ENCODE data around the gene SLC22A4. TPM values are rescaled to one million over a fixed set of nuclear protein-coding genes. Genes with fewer than 3 reads are reported as not detected.
A peak's percentile ranks its signal among the peaks of the same experiment; 100 is the strongest.

The SLC22A4 gene
- total and polyA plus RNA-seq, 4 donors: 0.25 to 42.2 (median 0.47) TPM

DNA sequence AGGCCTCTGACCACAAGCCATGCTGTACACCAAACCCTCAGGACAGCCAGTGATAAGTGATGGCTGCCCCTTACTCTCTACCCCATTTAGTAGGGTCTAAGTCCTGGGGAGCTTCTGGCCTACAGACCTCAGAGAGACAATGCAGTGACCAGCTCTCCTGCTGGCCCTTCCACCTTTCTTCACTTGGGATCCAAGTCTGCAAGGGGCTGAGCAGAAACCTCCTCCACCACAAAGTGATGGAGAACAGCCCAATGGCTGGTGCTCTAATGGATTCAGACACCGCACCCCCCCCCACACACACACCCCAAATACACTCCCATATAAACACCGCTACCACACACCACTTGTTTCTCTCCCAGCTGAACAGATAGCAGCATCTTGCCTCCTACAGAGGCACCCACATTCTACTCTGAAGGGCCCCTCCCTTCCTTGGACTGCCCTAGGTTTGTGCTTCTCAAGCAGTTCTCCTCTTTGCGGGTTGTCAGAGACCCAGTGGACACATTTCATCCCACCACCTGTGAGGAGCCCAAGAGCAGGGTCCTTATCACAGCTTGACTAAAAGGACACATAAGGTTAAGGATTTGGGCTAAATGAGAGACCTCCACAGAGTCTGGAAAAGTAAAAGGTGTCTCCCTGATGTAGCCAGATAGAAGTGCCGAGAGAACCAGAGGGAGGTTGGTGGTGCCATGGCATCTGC lies 38.0 kb upstream of the SLC22A4 start:
- Histone ChIP-seq H3K9me3 (ENCODE audit: control insufficient read depth in 4 of 4, low read length in 3 of 4) (no peaks in the 10 kb centered on the region), H3K9ac (ENCODE audit: low read depth in 1 of 2, low read length in 2 of 2) (no peak overlapping the region), H3K36me3 (ENCODE audit: control insufficient read depth in 4 of 4, insufficient read depth in 3 of 4, low read depth in 1 of 4, low read length in 3 of 4) (no peaks in the 10 kb centered on the region), H3K27ac (ENCODE audit: low read depth in 1 of 2, low read length in 2 of 2) (no peak overlapping the region), H3K27me3 (ENCODE audit: control insufficient read depth in 4 of 4, insufficient read depth in 4 of 4, low read length in 3 of 4) (no peaks in the 10 kb centered on the region), H3K4me1 (ENCODE audit: control insufficient read depth in 4 of 4, insufficient read depth in 4 of 4, low read length in 3 of 4) (peaks cover 0 to 4% (median 1%) of the 10 kb centered on the region in 4 donors), H3K4me3 (ENCODE audit: low read depth in 1 of 3, low read length in 3 of 3) (no peak overlapping the region)
- TF ChIP-seq, protein P1, sequence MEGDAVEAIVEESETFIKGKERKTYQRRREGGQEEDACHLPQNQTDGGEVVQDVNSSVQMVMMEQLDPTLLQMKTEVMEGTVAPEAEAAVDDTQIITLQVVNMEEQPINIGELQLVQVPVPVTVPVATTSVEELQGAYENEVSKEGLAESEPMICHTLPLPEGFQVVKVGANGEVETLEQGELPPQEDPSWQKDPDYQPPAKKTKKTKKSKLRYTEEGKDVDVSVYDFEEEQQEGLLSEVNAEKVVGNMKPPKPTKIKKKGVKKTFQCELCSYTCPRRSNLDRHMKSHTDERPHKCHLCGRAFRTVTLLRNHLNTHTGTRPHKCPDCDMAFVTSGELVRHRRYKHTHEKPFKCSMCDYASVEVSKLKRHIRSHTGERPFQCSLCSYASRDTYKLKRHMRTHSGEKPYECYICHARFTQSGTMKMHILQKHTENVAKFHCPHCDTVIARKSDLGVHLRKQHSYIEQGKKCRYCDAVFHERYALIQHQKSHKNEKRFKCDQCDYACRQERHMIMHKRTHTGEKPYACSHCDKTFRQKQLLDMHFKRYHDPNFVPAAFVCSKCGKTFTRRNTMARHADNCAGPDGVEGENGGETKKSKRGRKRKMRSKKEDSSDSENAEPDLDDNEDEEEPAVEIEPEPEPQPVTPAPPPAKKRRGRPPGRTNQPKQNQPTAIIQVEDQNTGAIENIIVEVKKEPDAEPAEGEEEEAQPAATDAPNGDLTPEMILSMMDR (IDR thresholded peaks at IDR 0.05; ENCODE audit: low read depth, low read length, missing input control): no peak
- no peak for TF ChIP-seq NR2F2 (IDR thresholded peaks at IDR 0.05)
- no peak for TF ChIP-seq JUND (IDR thresholded peaks at IDR 0.05)
- no peak for TF ChIP-seq TAF1 (conservative IDR thresholded peaks at IDR 0.05)
- TF ChIP-seq, protein P2, sequence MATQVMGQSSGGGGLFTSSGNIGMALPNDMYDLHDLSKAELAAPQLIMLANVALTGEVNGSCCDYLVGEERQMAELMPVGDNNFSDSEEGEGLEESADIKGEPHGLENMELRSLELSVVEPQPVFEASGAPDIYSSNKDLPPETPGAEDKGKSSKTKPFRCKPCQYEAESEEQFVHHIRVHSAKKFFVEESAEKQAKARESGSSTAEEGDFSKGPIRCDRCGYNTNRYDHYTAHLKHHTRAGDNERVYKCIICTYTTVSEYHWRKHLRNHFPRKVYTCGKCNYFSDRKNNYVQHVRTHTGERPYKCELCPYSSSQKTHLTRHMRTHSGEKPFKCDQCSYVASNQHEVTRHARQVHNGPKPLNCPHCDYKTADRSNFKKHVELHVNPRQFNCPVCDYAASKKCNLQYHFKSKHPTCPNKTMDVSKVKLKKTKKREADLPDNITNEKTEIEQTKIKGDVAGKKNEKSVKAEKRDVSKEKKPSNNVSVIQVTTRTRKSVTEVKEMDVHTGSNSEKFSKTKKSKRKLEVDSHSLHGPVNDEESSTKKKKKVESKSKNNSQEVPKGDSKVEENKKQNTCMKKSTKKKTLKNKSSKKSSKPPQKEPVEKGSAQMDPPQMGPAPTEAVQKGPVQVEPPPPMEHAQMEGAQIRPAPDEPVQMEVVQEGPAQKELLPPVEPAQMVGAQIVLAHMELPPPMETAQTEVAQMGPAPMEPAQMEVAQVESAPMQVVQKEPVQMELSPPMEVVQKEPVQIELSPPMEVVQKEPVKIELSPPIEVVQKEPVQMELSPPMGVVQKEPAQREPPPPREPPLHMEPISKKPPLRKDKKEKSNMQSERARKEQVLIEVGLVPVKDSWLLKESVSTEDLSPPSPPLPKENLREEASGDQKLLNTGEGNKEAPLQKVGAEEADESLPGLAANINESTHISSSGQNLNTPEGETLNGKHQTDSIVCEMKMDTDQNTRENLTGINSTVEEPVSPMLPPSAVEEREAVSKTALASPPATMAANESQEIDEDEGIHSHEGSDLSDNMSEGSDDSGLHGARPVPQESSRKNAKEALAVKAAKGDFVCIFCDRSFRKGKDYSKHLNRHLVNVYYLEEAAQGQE (IDR thresholded peaks at IDR 0.05): no peak
- TF ChIP-seq, protein P3, sequence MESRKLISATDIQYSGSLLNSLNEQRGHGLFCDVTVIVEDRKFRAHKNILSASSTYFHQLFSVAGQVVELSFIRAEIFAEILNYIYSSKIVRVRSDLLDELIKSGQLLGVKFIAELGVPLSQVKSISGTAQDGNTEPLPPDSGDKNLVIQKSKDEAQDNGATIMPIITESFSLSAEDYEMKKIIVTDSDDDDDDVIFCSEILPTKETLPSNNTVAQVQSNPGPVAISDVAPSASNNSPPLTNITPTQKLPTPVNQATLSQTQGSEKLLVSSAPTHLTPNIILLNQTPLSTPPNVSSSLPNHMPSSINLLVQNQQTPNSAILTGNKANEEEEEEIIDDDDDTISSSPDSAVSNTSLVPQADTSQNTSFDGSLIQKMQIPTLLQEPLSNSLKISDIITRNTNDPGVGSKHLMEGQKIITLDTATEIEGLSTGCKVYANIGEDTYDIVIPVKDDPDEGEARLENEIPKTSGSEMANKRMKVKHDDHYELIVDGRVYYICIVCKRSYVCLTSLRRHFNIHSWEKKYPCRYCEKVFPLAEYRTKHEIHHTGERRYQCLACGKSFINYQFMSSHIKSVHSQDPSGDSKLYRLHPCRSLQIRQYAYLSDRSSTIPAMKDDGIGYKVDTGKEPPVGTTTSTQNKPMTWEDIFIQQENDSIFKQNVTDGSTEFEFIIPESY (IDR thresholded peaks at IDR 0.05): no peak
- TF ChIP-seq HNF4G (IDR thresholded peaks at IDR 0.05): no peak
- TF ChIP-seq GABPA (IDR thresholded peaks at IDR 0.05 in 1 of 2, conservative IDR thresholded peaks at IDR 0.05 in 1 of 2): no peak
- no peak for TF ChIP-seq EGR1 (IDR thresholded peaks at IDR 0.05; ENCODE audit: low read depth in 2 of 2)
- no peak for TF ChIP-seq SP1 (IDR thresholded peaks at IDR 0.05)
- TF ChIP-seq, protein P4, sequence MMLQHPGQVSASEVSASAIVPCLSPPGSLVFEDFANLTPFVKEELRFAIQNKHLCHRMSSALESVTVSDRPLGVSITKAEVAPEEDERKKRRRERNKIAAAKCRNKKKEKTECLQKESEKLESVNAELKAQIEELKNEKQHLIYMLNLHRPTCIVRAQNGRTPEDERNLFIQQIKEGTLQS (IDR thresholded peaks at IDR 0.05): no peak
- TF ChIP-seq RAD21 (IDR thresholded peaks at IDR 0.05): no peak
- WGBS: 99% methylated on average over 4 of the region's 4 CpGs
- DNase-seq (ENCODE audit: low spot score): peak; percentile 27

DNA sequence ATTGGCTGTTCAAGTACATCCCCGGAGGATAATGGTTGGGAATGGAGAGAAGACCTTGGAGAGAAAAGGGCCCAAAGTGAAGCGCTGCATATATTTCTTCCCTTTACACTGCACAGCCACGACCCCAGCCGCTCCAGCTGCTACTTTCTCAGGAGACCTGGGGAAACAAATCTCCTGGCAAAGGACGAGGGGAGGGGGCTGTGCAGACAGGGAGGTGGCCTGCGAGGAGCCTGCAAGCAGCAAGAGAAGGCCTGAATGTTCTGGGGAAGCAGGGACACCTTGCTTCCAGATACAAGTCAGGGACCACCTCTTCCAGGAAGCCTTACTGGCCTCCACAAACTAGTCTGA lies 37.4 kb upstream of the SLC22A4 start:
- H3K4me3 ChIP-seq (ENCODE audit: low read depth in 1 of 3, low read length in 3 of 3): no peak overlapping the region
- WGBS: 95% methylated on average over 6 of the region's 6 CpGs

More for the DNA sequence above, 37.4 kb upstream of the SLC22A4 start:
- DNase-seq (ENCODE audit: low spot score): no peak
- Histone ChIP-seq H3K9ac (ENCODE audit: low read depth in 1 of 2, low read length in 2 of 2) (no peak overlapping the region), H3K36me3 (ENCODE audit: control insufficient read depth in 4 of 4, insufficient read depth in 3 of 4, low read depth in 1 of 4, low read length in 3 of 4) (no peaks in the 10 kb centered on the region), H3K9me3 (ENCODE audit: control insufficient read depth in 4 of 4, low read length in 3 of 4) (no peaks in the 10 kb centered on the region), H3K27ac (ENCODE audit: low read depth in 1 of 2, low read length in 2 of 2) (no peak overlapping the region), H3K27me3 (ENCODE audit: control insufficient read depth in 4 of 4, insufficient read depth in 4 of 4, low read length in 3 of 4) (no peaks in the 10 kb centered on the region), H3K4me1 (ENCODE audit: control insufficient read depth in 4 of 4, insufficient read depth in 4 of 4, low read length in 3 of 4) (peaks cover 0 to 4% (median 1%) of the 10 kb centered on the region in 4 donors)
- TF ChIP-seq EGR1 (IDR thresholded peaks at IDR 0.05; ENCODE audit: low read depth in 2 of 2): no peak
- no peak for TF ChIP-seq RXRA (IDR thresholded peaks at IDR 0.05)
- no peak for TF ChIP-seq TAF1 (conservative IDR thresholded peaks at IDR 0.05)
- TF ChIP-seq YY1 (IDR thresholded peaks at IDR 0.05): no peak
